HepG2 (cell line): ENCODE data around the gene PTPRF.

Experiments
- NFKB2 ChIP-seq: sonication (generic); formaldehyde crosslinking; IDR thresholded peaks from 2 replicates; pipeline ENCODE4 v1.4.0; 2020; ENCODE audit warnings: missing genetic modification reagents, borderline replicate concordance
- NR2F1 ChIP-seq, 2 experiments: fragments of 450-650 bp in 1 of 2; formaldehyde crosslinking in 1 of 2; IDR thresholded peaks; 2 replicates each; pipeline versions ENCODE4 v1.5.0 to v1.6.1; 2016 to 2020; ENCODE audit warnings: mild to moderate bottlenecking in 1 of 2, missing compliant biosample characterization in 1 of 2, missing genetic modification reagents in 1 of 2, moderate library complexity in 1 of 2
- TF ChIP-seq, protein P1 (sequence below): sonication (generic); formaldehyde crosslinking; IDR thresholded peaks from 2 replicates; pipeline ENCODE4 v1.5.0; 2020; ENCODE audit warnings: missing genetic modification reagents
- TF ChIP-seq, protein P2 (sequence below): sonication (generic); formaldehyde crosslinking; IDR thresholded peaks from 2 replicates; pipeline ENCODE4 v1.5.0; 2020; ENCODE audit warnings: mild to moderate bottlenecking, missing genetic modification reagents, moderate library complexity
- TF ChIP-seq, protein P3 (sequence below): IDR thresholded peaks from 2 replicates; pipeline ENCODE4 v1.6.1; 2018; ENCODE audit warnings: missing genetic modification reagents

DNA sequence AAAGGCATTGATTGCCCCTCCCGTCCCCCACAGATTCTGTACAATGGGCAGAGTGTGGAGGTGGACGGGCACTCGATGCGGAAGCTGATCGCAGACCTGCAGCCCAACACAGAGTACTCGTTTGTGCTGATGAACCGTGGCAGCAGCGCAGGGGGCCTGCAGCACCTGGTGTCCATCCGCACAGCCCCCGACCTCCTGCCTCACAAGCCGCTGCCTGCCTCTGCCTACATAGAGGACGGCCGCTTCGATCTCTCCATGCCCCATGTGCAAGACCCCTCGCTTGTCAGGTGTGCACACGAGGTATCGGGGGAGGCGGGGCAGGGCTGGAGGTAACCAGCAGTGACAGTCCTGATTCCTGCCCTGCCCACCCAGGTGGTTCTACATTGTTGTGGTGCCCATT lies 74.5 kb downstream of the PTPRF start:
- TF ChIP-seq, protein P1, sequence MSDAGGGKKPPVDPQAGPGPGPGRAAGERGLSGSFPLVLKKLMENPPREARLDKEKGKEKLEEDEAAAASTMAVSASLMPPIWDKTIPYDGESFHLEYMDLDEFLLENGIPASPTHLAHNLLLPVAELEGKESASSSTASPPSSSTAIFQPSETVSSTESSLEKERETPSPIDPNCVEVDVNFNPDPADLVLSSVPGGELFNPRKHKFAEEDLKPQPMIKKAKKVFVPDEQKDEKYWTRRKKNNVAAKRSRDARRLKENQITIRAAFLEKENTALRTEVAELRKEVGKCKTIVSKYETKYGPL (CRISPR knock-in tag): no peak
- TF ChIP-seq, protein P2, sequence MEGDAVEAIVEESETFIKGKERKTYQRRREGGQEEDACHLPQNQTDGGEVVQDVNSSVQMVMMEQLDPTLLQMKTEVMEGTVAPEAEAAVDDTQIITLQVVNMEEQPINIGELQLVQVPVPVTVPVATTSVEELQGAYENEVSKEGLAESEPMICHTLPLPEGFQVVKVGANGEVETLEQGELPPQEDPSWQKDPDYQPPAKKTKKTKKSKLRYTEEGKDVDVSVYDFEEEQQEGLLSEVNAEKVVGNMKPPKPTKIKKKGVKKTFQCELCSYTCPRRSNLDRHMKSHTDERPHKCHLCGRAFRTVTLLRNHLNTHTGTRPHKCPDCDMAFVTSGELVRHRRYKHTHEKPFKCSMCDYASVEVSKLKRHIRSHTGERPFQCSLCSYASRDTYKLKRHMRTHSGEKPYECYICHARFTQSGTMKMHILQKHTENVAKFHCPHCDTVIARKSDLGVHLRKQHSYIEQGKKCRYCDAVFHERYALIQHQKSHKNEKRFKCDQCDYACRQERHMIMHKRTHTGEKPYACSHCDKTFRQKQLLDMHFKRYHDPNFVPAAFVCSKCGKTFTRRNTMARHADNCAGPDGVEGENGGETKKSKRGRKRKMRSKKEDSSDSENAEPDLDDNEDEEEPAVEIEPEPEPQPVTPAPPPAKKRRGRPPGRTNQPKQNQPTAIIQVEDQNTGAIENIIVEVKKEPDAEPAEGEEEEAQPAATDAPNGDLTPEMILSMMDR (CRISPR knock-in tag): no peak
- TF ChIP-seq NFKB2 (CRISPR knock-in tag): no peak
- TF ChIP-seq, protein P3, sequence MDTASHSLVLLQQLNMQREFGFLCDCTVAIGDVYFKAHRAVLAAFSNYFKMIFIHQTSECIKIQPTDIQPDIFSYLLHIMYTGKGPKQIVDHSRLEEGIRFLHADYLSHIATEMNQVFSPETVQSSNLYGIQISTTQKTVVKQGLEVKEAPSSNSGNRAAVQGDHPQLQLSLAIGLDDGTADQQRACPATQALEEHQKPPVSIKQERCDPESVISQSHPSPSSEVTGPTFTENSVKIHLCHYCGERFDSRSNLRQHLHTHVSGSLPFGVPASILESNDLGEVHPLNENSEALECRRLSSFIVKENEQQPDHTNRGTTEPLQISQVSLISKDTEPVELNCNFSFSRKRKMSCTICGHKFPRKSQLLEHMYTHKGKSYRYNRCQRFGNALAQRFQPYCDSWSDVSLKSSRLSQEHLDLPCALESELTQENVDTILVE (CRISPR knock-in tag): no peak
- TF ChIP-seq NR2F1 (CRISPR knock-in tag; IDR thresholded peaks at IDR 0.05): no peak
